D341Med (cell line): Measurements from ENCODE around the gene CAMSAP1.

Source experiments
- DNase-seq: peaks from one replicate; pipeline ENCODE4 v3.0.0; 2012; ENCODE audit warnings: low spot score

Gene CAMSAP1

DNA sequence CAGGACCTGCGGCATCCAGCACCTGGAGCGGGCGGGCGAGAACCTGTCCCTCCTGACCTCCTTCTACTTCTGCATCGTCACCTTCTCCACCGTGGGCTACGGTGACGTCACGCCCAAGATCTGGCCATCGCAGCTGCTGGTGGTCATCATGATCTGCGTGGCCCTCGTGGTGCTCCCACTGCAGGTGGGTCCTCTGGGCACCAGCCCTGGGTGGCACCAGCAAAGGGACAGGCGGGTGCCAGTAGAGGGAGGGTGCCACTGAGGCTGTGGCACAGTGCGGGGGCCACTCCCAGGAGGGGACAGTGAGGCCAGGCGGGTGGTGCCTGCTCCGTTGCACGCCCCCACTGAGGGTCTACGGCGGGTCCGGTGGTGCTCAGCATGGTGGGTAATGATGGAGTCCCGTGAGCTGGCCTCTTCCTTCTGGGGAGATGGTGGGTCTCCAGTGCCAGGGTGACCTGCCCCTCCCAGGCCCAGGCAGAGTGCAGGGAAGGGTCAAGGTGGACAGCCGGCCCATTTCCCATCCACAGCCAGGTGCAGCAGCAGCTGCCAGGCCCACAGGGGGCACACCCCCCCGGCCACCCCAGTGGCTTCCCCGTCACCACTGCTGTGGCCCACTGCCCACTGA, 147.6 kb downstream of the CAMSAP1 start:
- DNase-seq = no peak

DNA sequence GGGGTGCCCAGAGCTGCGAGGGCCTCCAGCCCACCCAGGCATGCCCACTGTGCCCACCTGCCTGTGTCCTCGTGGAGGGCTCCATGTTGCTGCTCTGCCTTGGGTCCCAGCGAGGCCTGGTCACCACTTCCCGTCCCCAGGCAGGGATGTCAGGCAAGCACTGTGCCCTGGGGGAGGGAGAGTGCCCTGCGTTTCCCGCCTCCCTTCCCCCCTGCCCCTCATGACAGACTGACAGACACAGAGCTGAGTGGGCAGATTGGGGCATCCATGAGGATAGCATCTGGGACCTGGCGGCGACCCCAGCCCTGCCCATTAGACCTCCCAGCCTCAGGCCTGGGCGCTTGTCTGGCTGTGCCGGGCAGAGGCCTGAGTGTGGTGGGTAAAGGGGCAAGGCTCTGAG, 148.5 kb downstream of the CAMSAP1 start:
- DNase-seq = no peak
